Activated CD4-positive, alpha-beta T cell treated with anti-CD3 and anti-CD28 coated beads, Interleukin-2, amount 50 U/mL, for 1 hour (primary cell): ENCODE measurements around the gene SEC23IP.

Source experiments
- DNase-seq: peaks from one replicate; pipeline ENCODE4 v3.0.0-alpha.2; 2020

Gene SEC23IP

DNA sequence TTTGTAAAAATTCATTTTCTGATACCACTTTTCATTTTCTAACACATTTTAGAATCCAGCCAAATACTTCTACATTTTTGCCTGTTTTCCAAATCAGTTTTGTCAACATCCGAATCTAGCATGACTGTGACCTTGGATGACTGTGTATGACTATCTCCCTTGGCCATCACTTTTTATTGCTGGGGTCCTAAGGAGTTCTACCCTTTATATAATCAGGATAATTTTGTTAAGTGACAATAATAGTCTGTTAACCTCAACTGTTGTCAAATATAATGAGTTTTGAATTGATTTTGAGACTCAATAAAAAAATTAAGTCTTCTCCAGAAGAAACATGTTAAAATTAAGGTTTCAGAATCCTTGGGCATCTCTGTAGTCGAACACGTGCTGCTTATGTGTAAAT is 53.3 kb downstream of the SEC23IP start:
- no peak for DNase-seq

DNA sequence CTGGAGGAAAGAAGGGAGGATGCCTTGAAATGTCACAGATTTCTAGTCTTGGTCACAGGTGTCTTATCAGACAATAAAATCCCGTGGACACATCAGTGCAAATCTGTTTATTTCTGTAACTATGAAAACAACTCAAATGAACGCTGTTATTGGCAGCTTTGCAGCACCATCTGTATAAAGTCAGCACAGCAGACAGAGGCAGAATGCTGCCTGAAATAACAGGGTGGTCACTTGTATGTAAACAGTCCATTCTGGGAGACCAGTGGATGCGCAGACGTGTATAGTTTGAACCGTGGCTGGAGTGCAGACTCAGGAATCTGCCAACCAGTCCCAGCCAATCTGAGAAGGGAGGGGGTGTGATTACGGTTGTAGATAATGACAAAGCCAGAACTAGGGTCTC is 54.8 kb downstream of the SEC23IP start:
- DNase-seq, result no peak

DNA sequence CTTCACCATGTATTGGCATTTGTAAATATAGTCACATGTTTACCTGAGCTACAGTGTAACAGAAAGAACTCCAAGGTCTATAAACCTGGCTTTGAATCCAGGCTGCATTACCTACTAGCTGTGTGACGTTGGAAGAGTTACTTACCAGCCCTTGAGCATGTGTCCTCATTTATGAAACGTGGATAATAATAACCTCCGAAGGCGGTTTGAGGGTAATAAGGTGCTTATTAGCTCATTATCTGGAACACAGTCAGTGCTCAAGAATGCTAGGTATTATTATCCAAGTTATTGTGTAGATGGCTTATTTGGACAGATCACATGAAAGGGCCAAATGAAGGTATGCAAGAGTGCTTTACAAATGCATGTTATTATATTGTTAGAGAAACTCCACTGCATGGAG is 64.9 kb downstream of the SEC23IP start:
- DNase-seq, result no peak

DNA sequence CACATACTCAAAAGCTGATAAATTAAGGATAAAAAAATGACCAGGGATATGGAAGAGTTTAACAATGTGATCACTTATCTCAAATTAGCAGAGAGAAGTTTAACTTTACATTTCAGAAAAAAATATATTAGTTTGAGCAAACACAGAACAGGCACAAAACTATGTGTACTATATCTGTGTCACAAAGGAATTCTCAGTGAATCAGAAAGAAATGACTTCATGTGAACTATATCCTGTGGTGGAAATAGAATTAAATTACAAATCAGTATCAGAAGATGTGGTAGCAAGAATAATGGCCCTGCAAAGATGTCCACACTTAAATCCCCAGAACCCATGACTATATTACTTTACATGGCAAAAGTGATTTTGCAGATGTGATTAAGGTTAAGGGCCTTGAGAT is 70.3 kb downstream of the SEC23IP start:
- DNase-seq, result no peak

DNA sequence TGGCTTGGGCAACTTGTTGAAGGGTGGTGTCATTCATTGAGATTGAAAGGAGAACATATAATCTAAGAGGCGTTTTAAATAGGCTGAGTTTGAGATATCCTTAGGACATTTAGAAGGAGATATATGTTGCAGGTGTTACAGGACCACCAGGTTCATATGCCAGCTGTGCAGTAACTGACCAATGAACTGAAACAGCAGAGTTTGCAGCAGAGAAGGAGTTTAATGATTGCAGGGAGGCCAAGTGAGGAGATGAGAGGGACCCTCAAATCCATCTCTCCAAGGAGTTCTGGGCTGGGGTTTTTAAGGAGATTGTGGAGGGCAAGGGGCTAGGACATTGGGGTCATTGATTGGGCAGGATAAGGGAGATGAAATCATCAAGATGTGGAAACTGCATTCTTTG is 74.5 kb downstream of the SEC23IP start:
- DNase-seq, result no peak

DNA sequence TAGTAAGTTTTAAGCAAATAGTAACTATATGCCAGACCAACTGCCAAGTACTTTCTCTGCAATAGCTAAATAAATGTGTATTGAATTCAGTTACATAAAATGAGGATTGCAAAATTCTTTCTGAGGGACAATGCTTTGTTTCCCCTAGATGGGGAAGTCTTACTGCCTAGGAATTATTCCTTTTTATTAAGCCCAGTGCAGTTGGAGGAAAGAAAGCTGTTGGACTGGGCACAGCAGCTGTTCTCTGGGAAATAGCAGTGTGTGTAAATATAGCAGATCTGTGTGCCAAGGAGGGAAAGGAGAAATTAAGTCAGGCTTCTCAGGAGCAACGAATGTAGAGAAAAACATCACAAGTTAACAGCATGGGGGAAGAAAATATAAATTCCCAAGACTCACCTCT is 77.1 kb downstream of the SEC23IP start:
- no peak for DNase-seq

DNA sequence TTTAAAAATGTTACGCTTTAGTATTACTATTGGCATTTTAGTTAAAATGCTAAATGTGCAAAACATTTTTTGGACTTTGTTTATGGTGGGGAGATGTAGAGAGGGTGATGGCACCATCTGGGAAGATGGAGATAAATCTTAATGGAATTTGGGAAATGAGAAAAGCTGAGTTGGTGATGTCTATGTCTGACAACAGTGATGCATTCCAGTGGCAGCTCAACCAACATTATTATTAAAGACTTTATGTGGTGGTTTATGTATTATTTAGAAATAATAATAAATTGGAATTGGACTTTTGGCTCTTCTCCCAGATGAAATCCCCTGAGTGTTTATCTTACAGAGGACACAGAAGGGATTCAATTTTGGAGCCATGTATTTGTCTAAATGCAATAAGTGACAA is 77.6 kb downstream of the SEC23IP start:
- DNase-seq, result no peak

DNA sequence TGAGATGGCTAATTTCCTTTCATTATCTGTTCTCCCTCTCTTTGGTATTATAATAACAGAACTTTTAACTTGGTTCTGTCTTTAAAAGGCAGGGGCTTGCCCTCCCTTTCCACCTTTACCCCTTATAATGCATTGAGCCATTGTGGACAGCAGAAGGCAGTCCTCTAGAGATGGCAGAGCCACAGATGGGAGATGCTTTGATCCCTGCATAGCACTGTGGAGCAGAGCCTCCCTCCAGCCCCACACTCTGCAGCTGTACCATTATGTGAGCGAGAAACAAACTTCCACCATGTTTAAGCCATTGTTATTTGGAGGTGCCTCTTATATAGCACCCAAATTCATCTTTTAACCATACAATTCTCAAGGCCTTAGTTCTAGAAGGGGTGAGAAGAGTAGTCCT is 78.4 kb downstream of the SEC23IP start:
- DNase-seq, result no peak

DNA sequence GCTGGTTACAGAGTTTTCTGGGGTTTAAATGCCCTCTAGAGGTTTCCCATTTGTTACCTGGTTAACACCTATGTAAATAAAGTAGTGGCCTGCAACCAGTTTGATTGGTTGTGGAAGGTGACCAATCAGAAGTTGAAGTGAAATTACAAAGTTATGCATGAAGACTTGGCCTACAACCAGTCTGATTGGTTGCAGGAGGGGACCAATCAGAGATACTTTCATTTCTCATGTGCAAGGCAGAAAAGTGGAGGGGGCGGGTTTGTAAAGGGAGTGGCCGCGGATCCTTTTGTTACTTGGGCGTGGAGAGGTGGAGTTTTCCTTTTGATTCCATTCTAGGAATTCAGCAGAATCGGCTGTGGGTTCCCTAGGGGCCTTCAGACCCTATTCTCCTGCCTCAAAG is 80.8 kb downstream of the SEC23IP start:
- DNase-seq, result no peak

DNA sequence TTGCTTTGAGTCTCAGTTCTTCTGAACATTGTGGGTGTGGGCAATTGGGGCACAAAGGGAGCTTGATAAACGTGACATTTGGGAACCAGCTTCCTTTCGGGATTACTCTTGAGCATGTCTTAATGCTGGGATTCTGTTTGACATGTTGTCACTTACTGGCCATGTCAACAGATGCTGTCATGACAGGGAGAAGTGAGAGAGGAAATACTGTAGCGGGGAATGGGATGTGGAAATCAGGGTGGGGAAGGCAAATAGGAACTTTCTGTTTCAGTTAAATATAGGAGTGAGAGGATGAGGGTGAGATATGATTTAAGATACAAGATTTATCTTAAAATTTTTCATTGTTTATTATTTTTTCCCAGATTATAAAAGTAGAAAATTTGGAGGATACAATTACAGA is 83.9 kb downstream of the SEC23IP start:
- DNase-seq, result no peak

DNA sequence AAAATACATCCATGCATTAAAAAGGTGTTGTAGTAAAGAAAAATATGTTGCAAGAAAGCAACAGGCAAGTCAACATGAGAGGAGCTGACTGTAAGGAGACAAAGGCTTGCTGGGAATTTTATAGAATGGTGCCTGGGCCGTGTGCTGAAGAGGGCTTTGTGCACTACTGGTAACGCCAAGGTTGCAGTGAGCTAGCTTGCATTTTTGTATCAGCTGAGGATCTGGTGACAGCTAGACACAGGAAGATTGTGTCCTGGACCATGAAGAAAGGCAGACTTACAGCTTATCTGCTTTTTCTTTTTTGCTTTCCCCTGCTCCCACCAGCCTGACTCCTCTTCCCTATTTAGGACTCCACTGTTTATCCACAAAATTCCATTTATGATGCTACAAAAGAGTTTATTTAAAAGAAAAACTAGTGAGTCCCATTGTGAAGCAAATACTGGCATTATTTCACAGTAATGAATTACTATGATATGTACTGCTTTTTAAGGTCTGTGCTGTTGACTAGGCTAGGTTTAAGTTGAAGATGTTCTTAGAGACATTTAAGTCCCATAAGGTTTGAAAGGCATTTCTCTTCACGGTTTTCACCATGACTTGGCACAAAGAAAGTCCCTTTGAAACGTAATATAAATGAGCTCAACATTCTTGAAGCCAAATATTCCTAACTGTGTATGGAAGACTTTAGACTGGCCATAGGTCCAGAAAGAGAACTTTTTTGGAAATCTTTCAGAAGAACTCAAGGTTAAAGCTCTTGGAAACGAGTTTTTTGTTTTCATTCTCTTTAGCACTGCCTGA is 88.6 kb downstream of the SEC23IP start:
- no peak for DNase-seq

DNA sequence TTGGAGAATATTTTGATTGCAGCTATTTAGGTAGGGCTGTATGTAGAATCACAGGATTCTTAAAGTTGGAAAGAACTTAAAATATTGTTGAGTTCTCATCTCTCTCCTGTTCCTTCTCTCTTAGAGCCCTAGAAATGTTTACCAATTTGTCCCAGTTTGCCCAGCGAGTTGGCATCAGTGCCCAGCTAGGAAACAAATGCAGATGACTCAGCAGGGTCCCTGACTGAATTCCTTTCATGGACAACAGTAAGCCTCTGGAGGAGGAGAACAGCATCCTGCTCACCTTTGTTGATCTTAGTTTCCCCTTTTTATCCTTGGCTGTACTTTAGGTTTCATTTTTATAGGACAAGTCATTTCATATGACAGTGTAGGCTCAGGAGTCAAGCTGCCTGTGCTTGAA is 89.3 kb downstream of the SEC23IP start:
- DNase-seq, result no peak

DNA sequence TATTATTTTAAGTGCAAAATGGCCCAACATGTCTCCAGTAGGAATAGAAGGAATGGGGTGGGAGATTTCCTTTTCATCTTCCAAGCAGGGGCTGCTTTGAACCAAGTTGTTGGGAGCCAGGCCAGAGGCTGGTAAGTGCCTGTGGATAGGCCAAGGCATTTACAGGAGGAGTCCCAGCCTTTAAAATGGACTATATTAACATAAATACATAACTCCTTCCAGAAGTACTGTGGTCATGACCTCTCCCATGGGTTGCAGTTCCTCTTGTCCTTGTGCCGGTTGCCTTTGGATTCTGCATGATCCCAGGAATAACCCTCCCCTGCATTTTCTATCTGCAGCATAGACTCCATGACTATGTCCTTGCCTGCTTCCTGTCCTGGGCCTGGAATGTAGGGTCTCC is 95.8 kb downstream of the SEC23IP start:
- DNase-seq, result no peak

DNA sequence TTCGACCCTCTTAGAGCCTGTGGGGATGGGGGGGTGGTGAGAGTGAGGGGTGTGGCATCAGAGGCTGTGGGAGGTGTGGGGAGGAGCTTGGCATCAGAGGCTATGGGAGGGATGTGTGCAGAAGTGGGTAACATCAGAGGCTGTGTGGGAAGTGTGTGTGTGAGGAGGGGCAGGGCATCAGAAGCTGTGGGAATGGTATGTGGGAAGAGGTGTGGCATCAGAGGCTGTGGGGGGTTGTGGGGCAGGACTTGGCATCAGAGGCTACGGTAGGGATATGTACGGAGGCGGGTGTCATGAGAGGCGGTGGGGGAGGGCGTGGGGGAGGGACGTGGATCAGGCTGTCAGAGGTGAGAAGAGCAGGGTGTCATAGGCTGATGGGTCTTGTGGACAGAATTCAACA is 97.4 kb downstream of the SEC23IP start:
- no peak for DNase-seq

DNA sequence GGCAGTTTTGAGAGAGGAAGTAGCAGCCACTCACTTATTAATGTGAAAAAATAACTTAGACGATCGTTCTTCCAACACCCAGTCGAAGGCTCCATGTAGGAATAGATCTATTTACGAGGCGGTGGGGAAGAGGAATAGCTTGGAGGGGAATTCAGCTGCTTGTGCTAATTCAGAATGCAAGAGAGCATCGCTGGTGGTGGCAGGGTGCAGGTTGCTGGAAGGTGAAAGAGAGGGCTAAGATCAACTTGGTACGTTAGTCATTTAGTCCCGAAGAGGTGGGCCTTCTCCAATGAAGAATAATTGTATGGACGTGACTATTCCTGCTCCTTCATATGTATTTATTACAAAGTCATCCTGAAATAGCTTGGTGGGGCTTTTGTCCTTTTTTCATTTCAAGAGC is 98.5 kb downstream of the SEC23IP start:
- DNase-seq, result no peak

DNA sequence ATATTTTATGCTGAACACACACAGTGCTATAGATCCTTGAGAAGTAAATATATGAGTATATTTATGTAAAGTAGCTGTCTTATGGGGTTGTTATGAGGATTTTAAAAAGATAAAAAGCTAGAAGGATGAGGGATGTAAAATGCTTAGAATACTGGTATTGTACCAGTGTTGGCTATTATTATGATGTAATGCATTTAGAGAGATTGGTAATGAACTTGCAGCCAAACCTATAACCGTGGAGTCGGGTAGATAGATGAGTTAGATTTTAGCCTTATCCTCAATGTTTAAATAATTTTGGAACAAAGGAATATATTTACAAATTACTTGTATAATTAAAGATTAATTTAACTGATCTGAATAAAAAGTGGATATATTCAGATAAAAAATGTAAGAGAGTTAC is 99.3 kb downstream of the SEC23IP start:
- no peak for DNase-seq
